Hepatocyte (in vitro differentiated cells): ENCODE measurements around the gene FXYD6.

Experiments
- CTCF ChIP-seq: fragments of 200-600 bp; sonication (generic); IDR thresholded peaks from 2 replicates; pipeline ENCODE4 v1.5.1; 2016; ENCODE audit warnings: antibody characterized with exemption, mild to moderate bottlenecking; ENCODE audit not compliant: poor library complexity
- EZH2 ChIP-seq: fragments of 200-600 bp; sonication (generic); IDR thresholded peaks from 2 replicates; pipeline ENCODE4 v1.6.1; 2016; ENCODE audit warnings: antibody characterized with exemption, mild to moderate bottlenecking, borderline replicate concordance

- TF ChIP-seq CTCF (no peak), EZH2 (no peak)
These were observed 32.6 kb upstream of the FXYD6 start for GRCh38 chr11:117908959-117909610.
